ENCODE results near the gene COL8A2. TPM values are rescaled to one million over a fixed set of nuclear protein-coding genes. Genes with fewer than 3 reads are reported as not detected.

Gene COL8A2
- polyA plus RNA-seq, 12 donors = 6.3 to 19.9 (median 11.1) TPM; not detected in 1

- DNase-seq = no peak
Observed at GRCh38 chr1:36137776-36138175, 12.8 kb upstream of the COL8A2 start.

DNA sequence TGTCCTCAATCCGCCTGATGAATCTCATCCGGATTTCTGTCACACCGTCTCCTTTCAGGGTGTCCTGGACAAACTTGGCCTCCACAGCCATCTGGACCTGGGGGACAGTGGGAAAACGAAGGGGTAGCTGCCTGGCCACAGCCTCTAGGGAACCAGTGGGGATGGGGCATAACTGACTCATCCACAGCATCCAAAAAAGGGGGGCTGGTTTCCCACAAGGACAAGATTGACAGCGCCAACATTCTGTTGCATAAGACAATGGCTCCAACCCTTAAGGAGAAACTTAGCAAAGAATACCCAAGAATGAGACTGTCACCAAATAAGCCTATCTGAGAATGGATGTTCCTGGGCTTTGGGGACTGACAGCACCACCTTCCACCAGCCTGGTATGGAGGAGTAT is 12.2 kb upstream of the COL8A2 start:
- DNase-seq = no peak

- DNase-seq = no peak
Observed at GRCh38 chr1:36136535-36136934, 11.5 kb upstream of the COL8A2 start.

DNA sequence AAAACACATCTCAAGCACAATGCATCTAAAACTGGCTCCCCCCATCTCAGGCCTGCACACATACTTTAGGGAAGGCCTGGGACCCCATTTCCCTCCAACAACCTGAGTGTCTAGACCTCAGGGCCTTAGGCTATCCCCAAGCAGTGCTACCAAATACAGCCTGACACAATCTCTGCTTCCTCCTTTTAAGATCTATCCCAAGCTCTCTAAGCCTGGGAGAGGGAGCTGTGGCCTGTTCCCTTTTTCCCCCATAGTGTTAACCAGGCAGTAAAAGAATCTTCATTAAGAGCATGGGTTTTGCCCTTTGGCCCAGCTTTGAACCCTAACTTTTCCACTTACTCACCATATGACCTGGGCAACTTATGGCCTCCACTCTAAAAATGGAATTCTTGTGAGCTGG is 10.8 kb upstream of the COL8A2 start:
- DNase-seq = no peak

DNA sequence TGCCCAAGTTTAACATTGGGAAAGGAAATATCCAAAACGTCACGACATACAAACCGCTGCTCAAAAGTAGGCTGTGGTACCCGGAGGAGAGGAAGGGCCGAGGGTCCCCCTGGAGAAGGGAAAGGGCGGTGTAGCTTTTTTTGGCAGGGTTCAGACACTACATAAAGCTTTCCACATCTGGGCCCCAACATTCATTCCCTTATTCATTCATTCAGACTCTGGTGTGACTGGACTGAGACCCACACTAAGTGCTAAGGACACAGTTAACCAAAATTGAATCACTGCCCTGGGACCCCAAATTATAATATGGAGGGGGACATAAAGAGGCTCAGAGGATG is 10.3 kb upstream of the COL8A2 start:
- peak; percentile 44 for DNase-seq

GRCh38 chr1:36134505-36135329 is 9.7 kb upstream of the COL8A2 start:
- DNase-seq = peak; percentile 76

DNA sequence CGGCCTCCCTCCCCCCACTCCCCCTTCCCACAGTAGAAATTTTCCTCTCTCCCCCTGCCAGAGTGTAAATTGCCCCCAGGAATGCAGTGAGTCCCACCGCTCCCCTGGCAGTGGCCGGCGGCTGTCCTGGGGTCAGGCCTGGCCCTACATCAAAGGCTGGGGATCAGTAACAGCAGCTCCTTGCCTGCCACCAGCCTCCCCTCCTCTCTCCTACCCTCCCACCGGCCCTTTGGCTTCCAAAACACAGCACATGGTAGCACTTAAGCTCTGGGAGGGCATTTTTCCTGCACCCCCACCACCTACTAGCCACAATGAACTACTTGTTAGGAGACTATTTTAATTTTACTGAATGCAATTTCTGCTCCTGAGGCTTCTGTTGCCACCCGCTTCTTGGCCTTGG is 9.0 kb upstream of the COL8A2 start:
- DNase-seq = no peak

DNA sequence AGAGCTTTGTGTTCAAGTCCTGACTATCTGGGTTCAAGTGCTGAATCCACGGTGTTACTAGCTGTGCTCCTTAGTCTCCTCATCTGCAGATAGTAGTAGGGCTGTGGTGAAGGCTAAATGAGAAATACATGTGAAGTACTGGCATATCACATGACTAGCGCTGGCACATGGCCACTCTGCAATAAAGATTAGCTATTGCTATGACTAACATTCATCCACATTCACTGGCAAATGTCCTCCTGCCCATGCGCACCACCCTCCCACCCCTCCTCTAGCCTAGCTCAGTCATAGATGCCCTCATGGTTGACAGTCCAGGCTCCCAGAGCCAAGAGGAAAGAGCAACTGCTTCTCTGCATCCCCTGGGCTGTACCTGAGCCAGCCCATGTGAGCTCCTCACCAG is 8.5 kb upstream of the COL8A2 start:
- peak; percentile 59 for DNase-seq

DNA sequence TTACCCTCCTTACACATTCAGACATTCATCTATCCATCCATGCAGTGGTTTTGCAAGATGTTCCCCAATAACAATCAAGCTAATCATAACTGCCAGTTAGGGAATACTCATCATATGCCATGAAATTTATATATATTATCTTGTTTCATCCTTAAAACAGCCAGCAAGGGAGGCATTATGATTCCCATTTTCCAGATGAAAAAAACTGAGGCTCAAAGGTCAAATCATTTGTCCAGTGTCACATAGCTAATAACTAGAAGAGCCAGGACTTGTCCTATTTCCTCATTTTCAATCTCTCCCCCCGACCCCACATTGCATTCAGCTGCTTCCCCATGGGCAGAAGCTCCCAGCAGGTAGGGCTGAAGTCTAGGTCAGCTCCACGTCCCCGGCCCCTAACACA is 7.0 kb upstream of the COL8A2 start:
- no peak for DNase-seq

DNA sequence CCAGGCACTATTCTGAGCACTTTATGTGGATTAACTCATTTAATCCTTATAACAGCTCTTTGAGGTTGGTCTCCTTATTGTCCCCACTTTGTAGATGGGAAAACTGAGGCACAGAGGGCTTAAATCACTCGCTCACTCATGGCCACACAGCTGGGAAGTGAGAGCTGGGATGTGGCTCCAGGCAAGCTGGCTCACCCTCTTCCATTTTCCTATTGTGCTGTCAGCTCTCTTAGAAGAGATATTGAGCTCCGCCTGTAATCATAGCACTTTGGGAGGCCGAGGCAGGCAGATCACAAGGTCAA is 3.8 kb upstream of the COL8A2 start:
- DNase-seq = no peak

GRCh38 chr1:36128126-36128904 is 3.3 kb upstream of the COL8A2 start:
- DNase-seq = no peak

GRCh38 chr1:36126797-36127500 is 1.9 kb upstream of the COL8A2 start:
- no peak for DNase-seq

GRCh38 chr1:36126005-36126716 is 1.1 kb upstream of the COL8A2 start:
- DNase-seq = no peak

DNA sequence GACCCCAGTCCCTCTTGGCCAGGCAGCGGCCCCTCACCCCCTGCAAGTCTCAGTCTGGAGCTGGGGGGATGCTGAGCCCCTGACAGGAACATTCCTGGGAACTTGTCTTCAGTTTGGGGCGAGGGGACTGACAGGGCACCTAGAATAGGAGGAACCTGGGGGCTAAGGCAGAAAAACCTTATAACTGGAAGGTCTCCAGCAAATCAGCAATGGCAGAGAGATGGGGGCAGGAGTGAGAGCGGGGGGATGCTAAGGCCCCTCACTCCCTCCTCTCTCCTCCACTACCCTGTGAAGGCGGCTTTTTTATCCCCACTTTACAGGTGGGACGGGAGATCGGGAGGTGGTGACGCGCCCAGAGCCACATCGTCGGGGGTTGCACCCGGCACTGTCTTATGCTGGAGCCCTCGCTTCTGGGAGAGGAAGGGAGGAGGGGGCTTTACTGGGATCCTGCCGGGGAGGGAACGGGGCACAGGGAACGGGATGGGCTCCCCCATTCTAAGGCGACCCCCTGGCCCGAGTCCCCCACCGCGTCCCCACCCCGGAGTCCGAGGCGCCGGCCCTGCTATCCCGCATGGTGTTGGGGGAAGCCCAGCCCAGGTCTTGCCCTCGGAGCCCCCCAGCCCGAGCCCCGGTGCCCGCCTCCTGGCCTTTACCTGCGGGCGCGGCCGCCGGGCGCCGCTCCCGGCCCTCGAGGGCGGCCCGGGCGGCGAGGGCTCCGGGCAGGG is 456 bp downstream of the COL8A2 start:
- DNase-seq = no peak

DNA sequence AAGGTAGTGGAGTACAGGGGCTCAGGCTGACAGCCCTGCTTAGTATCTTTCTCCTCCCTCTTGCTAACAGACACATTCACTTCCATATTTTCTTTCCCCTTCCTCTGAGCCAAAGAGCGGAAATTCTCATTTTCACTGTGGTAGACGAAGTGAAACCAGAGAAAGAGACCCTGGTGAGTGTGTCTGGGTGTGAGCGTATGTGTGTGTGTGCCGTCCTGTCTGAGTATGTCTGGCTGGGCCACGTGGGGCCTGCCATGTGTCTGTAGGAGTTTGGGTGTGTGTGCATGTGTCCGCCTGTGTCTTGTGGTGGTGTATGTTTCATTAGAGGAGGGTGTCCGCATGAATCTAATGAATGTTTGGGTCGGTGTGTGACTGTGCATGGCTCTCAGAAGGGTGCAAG is 1.7 kb downstream of the COL8A2 start:
- DNase-seq = peak; percentile 37

- DNase-seq = no peak
Observed at GRCh38 chr1:36122062-36123030, 2.7 kb downstream of the COL8A2 start.

- DNase-seq = no peak
Observed at GRCh38 chr1:36119456-36119855, 5.6 kb downstream of the COL8A2 start.

- DNase-seq = no peak
Observed at GRCh38 chr1:36118447-36119204, 6.4 kb downstream of the COL8A2 start.

DNA sequence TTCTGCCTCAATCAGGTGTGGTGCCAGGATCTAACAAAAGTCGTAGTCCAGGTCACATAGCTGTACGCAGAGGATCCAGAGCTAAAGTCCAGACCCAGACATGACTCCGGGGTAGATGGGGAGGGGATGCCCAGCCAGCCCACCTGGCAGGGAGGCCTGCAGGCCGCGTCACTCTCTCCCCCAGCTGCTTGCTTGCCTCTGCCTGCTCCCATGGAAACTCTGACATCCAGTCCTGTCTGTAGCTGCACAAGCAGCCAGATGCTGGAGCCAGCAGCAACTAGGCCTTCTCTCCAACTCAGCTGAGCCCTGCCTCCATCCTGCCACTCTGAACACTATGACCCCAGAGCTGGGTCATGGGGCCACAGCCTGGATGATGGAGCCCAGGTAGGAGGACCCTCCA is 8.1 kb downstream of the COL8A2 start:
- DNase-seq = peak; percentile 80

DNA sequence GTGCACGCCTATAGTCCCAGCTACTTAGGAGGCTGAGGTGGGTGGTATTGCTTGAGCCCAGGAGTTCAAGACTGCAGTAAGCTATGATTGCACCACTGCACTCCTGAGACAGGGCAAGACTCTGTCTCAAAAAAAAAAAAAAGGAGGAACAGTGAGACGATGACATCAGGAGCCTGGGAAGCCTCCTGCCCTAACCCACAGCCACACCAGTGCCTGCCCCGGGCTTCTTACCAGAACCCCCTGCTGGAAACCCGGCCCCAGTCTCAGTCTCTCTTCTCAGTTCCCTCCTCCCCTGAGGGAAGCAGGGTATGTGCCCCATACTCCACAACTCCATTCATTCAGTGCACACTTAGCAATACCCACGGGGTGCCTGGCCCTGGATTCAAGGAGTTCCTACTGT is 9.1 kb downstream of the COL8A2 start:
- no peak for DNase-seq

All from muscle of arm (tissue), 12 donors.